NCI-H2171 treated with DMSO at 0.1 percent for 48 hours (cell line): ENCODE results near the gene SF3B2.

Experiments used
- DNase-seq: peaks from one replicate; lab custom pipeline; 2025; lab: John Stamatoyannopoulos, UW

Gene SF3B2

DNA sequence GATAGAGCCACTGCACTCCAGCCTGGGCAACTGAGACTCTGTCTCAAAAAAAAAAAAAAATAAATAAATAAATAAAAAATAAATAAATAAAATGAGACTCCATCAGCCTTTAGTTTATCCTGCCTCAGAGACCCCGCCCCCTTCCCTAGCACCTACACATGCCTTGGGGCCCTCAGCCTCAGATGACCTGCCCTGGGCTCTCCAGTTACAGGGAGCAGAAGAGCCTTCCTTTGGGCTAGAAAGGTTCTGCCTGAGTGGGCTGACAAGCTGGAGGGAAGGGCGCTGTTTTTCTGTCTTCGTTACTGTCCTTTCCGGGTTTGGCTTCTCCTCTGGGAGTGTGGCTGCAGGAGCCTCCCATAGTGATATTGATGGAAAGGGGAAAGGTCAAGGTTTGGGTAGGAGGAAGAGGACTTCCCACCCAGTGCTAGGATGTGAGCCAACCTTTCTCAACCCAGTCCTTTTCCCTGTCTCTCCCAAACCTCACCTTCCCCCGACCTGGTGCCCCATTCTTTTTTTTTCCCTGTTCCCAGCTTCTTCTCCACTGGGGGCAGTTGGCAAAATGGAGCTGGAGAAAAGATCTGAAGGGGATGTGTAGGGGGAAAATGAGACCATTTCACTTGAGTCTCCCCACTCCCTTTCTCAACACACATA is 1.5 kb upstream of the SF3B2 start:
- DNase-seq: peak; percentile 40

DNA sequence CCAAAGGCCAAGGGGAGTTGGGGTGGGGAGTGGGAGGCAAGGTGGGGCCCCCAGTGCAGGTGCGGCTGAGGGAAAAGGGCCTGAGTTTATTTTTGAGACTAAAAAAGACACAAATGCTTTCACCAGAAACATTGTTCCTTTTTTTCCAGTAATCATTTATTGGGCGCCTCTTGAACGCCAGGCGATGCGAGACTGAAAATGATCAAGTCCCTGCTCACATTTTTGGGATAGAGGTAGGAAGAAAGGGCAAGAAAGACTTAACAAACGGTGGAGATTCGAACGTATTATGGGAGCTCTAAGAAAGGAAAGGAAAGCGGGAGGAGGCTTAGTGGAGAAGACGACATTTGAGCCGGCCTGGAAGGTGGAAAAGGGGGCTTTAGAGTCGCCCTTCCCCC is 796 bp upstream of the SF3B2 start:
- no peak for DNase-seq

- DNase-seq: no peak
Measured at GRCh38 chr11:66052664-66052982, 459 bp downstream of the SF3B2 start.

- DNase-seq: no peak
Measured at GRCh38 chr11:66055021-66055420, 2.9 kb downstream of the SF3B2 start.

DNA sequence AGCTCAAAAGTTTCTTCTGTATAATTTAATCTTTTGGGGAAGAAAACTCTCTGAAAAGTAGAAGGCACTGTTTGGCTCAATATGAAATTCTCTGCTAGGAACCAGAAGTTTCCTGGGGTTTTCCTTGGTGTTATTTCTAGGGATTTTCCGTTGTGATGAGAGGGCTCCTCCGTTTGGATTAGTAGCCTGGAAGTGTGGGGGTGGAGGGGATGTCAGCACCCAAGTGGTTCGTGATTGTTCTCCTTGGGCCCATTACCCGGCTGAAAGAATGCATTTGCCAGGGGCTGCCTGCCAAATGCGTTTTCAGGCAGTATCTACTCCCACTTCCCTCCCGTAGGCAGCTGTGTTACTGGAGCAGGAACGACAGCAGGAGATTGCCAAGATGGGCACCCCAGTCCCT is 4.3 kb downstream of the SF3B2 start:
- DNase-seq: no peak

GRCh38 chr11:66059966-66060680 is 8.0 kb downstream of the SF3B2 start:
- DNase-seq: no peak

GRCh38 chr11:66061268-66061667 is 9.1 kb downstream of the SF3B2 start:
- DNase-seq: no peak

GRCh38 chr11:66062408-66062807 is 10.2 kb downstream of the SF3B2 start:
- DNase-seq: no peak

- DNase-seq: no peak
Measured at GRCh38 chr11:66063900-66064299, 11.7 kb downstream of the SF3B2 start.

DNA sequence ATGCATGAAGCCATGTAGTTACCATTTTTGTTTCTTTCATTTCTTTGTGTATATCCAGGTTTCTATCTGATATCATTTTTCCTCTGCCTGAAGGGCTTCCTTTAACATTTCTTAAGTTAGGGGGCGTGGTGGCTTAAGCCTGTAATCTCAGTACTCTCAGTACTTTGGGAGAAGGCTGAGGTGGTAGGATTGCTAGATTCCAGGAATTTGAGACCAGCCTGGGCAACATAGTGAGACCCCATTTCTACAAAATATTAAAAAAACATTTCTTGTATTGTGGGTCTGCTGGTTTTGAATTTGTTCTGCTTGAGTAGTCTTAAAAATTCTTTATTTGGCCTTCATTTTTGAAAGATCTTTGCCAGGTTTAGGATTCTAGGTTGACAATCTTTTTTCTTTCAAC is 12.4 kb downstream of the SF3B2 start:
- no peak for DNase-seq

DNA sequence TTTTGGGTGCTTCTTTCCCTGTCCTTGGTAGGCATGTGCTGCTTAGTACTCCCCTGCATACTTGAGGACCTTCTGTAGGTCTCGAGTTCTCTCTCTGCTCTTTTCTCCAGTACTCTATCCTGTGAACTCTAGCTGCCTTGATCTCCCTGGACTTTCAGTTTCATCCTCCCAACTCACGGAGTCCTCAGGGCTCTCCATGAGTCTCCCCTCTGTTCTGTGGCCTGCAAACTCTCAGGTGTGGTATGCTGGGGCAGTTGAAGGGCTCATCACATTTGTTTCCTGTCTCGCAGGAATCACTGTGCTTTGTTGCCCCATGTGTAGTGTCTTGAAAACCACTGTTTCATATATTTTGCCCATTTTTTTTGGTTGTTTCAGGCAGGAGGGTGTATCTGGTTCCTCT is 14.6 kb downstream of the SF3B2 start:
- no peak for DNase-seq

GRCh38 chr11:66067640-66068039 is 15.5 kb downstream of the SF3B2 start:
- no peak for DNase-seq

DNA sequence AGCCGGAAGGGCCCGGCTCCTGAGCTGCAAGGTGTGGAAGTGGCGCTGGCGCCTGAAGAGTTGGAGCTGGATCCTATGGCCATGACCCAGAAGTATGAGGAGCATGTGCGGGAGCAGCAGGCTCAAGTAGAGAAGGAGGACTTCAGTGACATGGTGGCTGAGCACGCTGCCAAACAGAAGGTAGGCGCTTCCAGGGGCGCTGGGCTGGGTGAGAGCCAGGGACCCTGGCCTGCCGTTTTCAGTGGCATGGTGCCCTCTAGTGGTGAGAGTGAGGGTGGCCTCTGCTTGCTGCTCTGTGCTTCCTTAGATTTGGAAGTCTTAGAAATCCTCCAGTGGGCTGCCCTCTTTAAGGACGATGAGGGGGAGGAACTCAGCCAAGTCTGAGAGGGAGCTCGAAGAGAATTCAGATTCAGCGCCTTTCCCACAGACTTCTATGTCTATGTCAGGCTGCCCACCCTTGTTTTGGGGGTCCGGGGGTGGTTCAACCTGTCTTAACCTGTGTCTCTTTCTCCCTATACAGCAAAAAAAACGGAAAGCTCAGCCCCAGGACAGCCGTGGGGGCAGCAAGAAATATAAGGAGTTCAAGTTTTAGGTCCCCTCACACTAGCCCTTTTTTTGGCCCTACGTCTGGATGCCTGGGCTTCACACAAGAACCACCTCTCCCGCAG is 16.1 kb downstream of the SF3B2 start:
- peak; percentile 71 for DNase-seq

- DNase-seq: peak; percentile 77
Measured at GRCh38 chr11:66068923-66069714, 17.0 kb downstream of the SF3B2 start.

GRCh38 chr11:66069715-66070603 is 17.8 kb downstream of the SF3B2 start, which contains the start of gene PACS1:
Gene PACS1, plus strand, starts transcription at chr11:66070272. Its CDS starts 215 bp downstream, at chr11:66070487.
- peak; percentile 43 for DNase-seq

GRCh38 chr11:66070604-66071380 is 18.6 kb downstream of the SF3B2 start:
- peak; percentile 51 for DNase-seq

DNA sequence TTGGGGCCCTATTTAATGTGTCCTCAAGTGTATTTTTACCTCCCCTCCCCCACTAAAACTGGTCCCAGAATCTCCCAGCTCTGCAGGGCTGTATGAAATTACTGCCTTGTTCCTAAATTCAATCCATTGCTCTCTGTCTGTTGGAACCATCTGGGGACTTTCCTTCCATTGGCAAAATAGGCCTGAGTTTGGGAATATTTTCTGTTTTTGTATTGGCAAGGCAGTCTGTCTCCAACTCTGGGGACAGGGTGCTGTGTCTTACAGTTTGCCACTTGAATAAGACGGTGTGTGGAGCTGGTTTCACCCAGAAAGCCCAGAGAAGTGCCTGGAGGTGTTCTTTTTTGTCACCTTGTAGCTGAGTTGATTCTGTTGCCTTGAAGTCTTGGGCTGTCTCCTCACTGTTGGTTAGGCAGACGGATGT is 19.2 kb downstream of the SF3B2 start:
- peak; percentile 44 for DNase-seq

DNA sequence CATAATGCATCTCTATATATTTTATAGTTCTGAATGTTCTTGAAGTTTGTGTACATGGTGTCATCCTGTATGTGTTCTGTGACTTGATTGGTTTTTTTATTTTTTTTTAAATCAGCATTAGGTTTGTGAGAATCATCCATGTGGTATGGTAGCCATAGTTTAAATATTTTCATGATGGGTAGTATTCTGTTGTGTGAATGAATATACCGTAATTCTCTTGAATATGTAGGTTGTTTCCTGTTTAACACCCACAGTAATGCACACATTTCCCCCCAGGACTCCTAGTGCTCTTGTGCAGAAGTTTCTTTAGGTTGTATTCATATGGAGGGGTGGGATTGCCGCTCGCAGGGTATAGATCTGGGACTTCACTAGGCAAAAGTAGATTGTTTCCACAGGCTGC is 19.9 kb downstream of the SF3B2 start:
- no peak for DNase-seq

DNA sequence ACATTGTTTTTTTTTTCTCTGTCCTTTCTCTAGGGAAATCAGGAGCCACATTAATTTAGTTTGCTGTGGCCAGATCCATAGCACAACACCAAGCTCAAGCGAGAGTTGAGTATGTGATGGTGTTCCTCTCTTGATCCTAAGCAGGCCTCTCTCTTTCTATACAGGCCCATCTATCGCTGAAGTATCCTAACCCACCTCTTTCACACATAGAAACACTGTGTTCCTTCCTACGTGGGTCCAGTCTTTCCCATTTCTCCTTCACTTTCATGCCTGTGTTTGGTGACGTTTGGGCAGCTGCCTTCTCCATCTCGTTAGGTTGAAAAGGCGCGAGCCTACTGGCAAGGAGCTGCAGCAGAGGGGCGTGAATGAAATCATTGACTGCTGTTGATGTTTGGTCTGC is 20.4 kb downstream of the SF3B2 start:
- no peak for DNase-seq

GRCh38 chr11:66073669-66074068 is 21.5 kb downstream of the SF3B2 start:
- DNase-seq: no peak

DNA sequence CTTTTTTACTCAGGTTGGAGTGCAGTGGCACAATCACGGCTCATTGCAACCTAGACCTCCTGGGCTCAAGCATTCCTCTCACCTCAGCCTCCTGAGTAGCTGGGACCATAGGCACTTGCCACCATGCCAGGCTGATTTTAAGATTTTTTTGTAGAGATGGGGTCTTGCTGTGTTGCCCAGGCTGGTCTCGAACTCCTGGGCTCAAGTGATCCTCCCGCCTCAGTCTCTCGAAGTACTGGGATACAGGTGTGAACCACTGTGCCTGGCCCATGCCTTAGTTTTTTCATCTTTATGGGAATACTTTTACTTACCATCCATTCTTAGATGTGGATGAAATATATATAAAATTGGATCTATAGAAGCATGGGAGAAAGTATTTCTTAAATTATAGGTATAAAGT is 23.1 kb downstream of the SF3B2 start:
- no peak for DNase-seq
